K562 (cell line): ENCODE measurements around the gene NR2E1. TPM values are rescaled to one million over a fixed set of nuclear protein-coding genes. Genes with fewer than 3 reads are reported as not detected.
A peak's percentile ranks its signal among the peaks of the same experiment; 100 is the strongest.

Experiments
- ATAC-seq: fragments of 200-7000 bp; cut with Tn5 transposase; 3 replicates; pipeline ENCODE4 v1.9.1; 2020; ENCODE audit warnings: moderate library complexity
- BruUV-seq: library from RNA; stranded (reverse); fragments of 400-500 nt; replicated peaks from 2 replicates; lab custom pipeline; 2021; lab: Mats Ljungman, UMichigan
- CTCF ChIA-PET: fragments of 300-600 bp; formaldehyde crosslinking; extraction: SDS; loops from one replicate; lab custom pipeline; 2021; ENCODE audit warnings: low intra/inter-chr PET ratio; lab: Yijun Ruan, JAX
- POLR2A ChIA-PET: fragments of 300-600, 350-650 bp; sonication (Branson Sonifier 250); formaldehyde crosslinking; extraction: SDS; loops from one replicate; lab custom pipeline; 2021; ENCODE audit warnings: antibody characterized with exemption, inconsistent platforms; lab: Yijun Ruan, JAX
- DNase-seq, 4 experiments: peaks; one replicate each; pipeline versions ENCODE4 v3.0.0 to v3.0.0-alpha.2; 2011 to 2018; ENCODE audit warnings: low spot score in 3 of 4, mixed read lengths in 3 of 4; ENCODE audit errors: extremely low read depth in 1 of 4
- FAIRE-seq: peaks from 2 replicates; lab custom pipeline; 2011; peaks lifted over from hg19 to GRCh38; lab: Jason Lieb, UNC
- H2AFZ ChIP-seq: 2 replicates; pipeline ENCODE4 v1.6.0; 2011; ENCODE audit warnings: low read depth, low read length, control low read depth, inconsistent platforms
- H3K27ac ChIP-seq: fragments of 200-600 bp; 3 replicates; pipeline ENCODE4 v1.8.0; 2011; ENCODE audit warnings: low read depth, mild to moderate bottlenecking, control low read depth, inconsistent platforms, low read length, moderate library complexity, mixed read lengths; ENCODE audit errors: extremely low read depth
- H3K27me3 ChIP-seq, 2 experiments: fragments of 300-600 bp in 1 of 2; 2 replicates in 1 of 2; 3 replicates in 1 of 2; pipeline versions ENCODE4 v1.6.0 to v1.8.0; 2011; ENCODE audit warnings: inconsistent platforms in 2 of 2, low read length in 2 of 2, mild to moderate bottlenecking in 1 of 2, mixed read lengths in 1 of 2, moderate library complexity in 1 of 2; ENCODE audit not compliant: control insufficient read depth in 2 of 2, insufficient read depth in 2 of 2
- H3K36me3 ChIP-seq: fragments of 300-600 bp; 3 replicates; pipeline ENCODE4 v1.8.0; 2011; ENCODE audit warnings: mild to moderate bottlenecking, low read length, inconsistent platforms; ENCODE audit not compliant: control insufficient read depth, insufficient read depth
- H3K4me1 ChIP-seq, 2 experiments: fragments of 200-600 bp in 1 of 2; replicated peaks in 1 of 2; 2 replicates in 1 of 2; 3 replicates in 1 of 2; pipeline versions ENCODE4 v1.5.1 to v1.8.0; 2011; ENCODE audit warnings: inconsistent platforms in 2 of 2, low read length in 2 of 2, mild to moderate bottlenecking in 1 of 2, mixed read lengths in 1 of 2, moderate library complexity in 1 of 2; ENCODE audit not compliant: control insufficient read depth in 2 of 2, insufficient read depth in 2 of 2
- H3K4me2 ChIP-seq: 2 replicates; pipeline ENCODE4 v1.6.1; 2011; ENCODE audit warnings: low read length, control low read depth, inconsistent platforms, mixed read lengths; ENCODE audit not compliant: insufficient read depth
- H3K4me3 ChIP-seq: fragments of 200-600 bp; sonication (generic), shearing (Covaris generic); 2 replicates; pipeline ENCODE4 v1.5.1; 2016; ENCODE audit warnings: control low read depth, inconsistent platforms
- H3K79me2 ChIP-seq: fragments of 200-600 bp; 3 replicates; pipeline ENCODE4 v1.8.0; 2011; ENCODE audit warnings: low read length, inconsistent platforms; ENCODE audit not compliant: control insufficient read depth, insufficient read depth
- H3K9ac ChIP-seq, 2 experiments: 2 replicates each; pipeline versions ENCODE4 v1.6.0 to v1.6.1; 2011; ENCODE audit warnings: low read depth in 2 of 2, low read length in 2 of 2, control low read depth in 1 of 2, inconsistent platforms in 1 of 2, mild to moderate bottlenecking in 1 of 2, mixed read lengths in 1 of 2; ENCODE audit not compliant: insufficient read depth in 1 of 2
- H3K9me1 ChIP-seq: one replicate; pipeline ENCODE4 v1.6.0; 2011; ENCODE audit warnings: inconsistent platforms, mild to moderate bottlenecking, low read length, moderate library complexity; ENCODE audit not compliant: control insufficient read depth, insufficient read depth
- H3K9me3 ChIP-seq: replicated peaks from 2 replicates; pipeline ENCODE4 v1.5.1; 2011; ENCODE audit warnings: low read depth, low read length, inconsistent platforms; ENCODE audit not compliant: control insufficient read depth, insufficient read depth
- H4K20me1 ChIP-seq: replicated peaks from 2 replicates; pipeline ENCODE4 v1.6.1; 2011; ENCODE audit warnings: low read length, inconsistent platforms, mixed read lengths; ENCODE audit not compliant: control insufficient read depth, insufficient read depth
- CREBBP ChIP-seq: IDR thresholded peaks from one replicate; pipeline ENCODE4 v1.6.1; 2012; ENCODE audit warnings: low read depth, mild to moderate bottlenecking, control low read depth, inconsistent platforms, low read length
- HINFP ChIP-seq: fragments of 450-650 bp; conservative IDR thresholded peaks from 2 replicates; pipeline ENCODE4 v1.6.1; 2016; ENCODE audit warnings: missing genetic modification characterization, low read depth, mild to moderate bottlenecking, control low read depth, missing compliant biosample characterization
- HIVEP1 ChIP-seq: fragments of 250-450 bp; sonication (Bioruptor Pico); IDR thresholded peaks from 2 replicates; pipeline ENCODE4 v1.4.0; 2020; ENCODE audit warnings: mild to moderate bottlenecking
- HLTF ChIP-seq: fragments of 450-650 bp; IDR thresholded peaks from 2 replicates; pipeline ENCODE4 v1.6.1; 2016
- MTA1 ChIP-seq: fragments of 450-650 bp; IDR thresholded peaks from 2 replicates; pipeline ENCODE4 v1.6.1; 2017; ENCODE audit warnings: borderline replicate concordance
- SRSF7 ChIP-seq: fragments of 200-400 bp; formaldehyde crosslinking; optimal IDR thresholded peaks from 2 replicates; pipeline ENCODE3; 2017; ENCODE audit warnings: mild to moderate bottlenecking, low read depth, low read length
- TAF1 ChIP-seq: IDR thresholded peaks from 2 replicates; pipeline ENCODE4 v1.6.1; 2011; ENCODE audit warnings: mild to moderate bottlenecking, low read length, moderate library complexity; ENCODE audit not compliant: insufficient read depth, control insufficient read depth, severe bottlenecking; ENCODE audit errors: extremely low read depth
- TAL1 ChIP-seq: fragments of 450-650 bp; IDR thresholded peaks from 2 replicates; pipeline ENCODE4 v1.6.1; 2016; ENCODE audit warnings: mild to moderate bottlenecking
- ZNF449 ChIP-seq: fragments of 250-450 bp; sonication (Bioruptor Pico); IDR thresholded peaks from 2 replicates; pipeline ENCODE4 v1.8.0; 2022; ENCODE audit warnings: moderate library complexity, mild to moderate bottlenecking, inconsistent platforms
- ZNF639 ChIP-seq, 2 experiments: fragments of 200-800 bp in 1 of 2; sonication (Bioruptor generic) in 1 of 2; sonication (generic) in 1 of 2; formaldehyde crosslinking in 1 of 2; IDR thresholded peaks in 1 of 2; conservative IDR thresholded peaks in 1 of 2; 2 replicates each; pipeline versions ENCODE4 v1.5.0 to v1.6.1; 2016 to 2020; ENCODE audit warnings: missing compliant biosample characterization in 1 of 2, missing genetic modification characterization in 1 of 2, missing genetic modification reagents in 1 of 2
- WGBS: fragments of 100-300 bp; shearing (Covaris generic); methylation state at CpG from one replicate; pipeline ENCODE4 v1.1.6; 2016; ENCODE audit warnings: low coverage, mixed read lengths; ENCODE audit not compliant: insufficient coverage; ENCODE audit errors: missing lambda C conversion rate; 5-methylcytosine and 5-hydroxymethylcytosine counted together
- in situ Hi-C: fragments of 300-500 bp; cut with MboI; formaldehyde crosslinking; loops from 4 replicates; pipeline ENCODE4 v1.15.0; 2018; ENCODE audit warnings: inconsistent platforms, mixed read lengths
- intact Hi-C: fragments of 100-400 bp; cut with micrococcal nuclease; formaldehyde crosslinking; loops from 2 replicates; pipeline ENCODE4 v1.14.2; 2022
- polyA plus RNA-seq, 8 experiments: library from polyadenylated mRNA; depleted of rRNA in 4 of 8; stranded (reverse) in 5 of 8; unstranded in 3 of 8; fragments of >200 nt; fragmentation: Nextera tagmentation in 2 of 8; fragmentation: Illumina TruSeq in 1 of 8; extraction: Ambion mirVana in 2 of 8; extraction: Trizol in 1 of 8; gene quantifications; 2 replicates each; pipeline versions ENCODE4 v1.2.1 to v1.2.3, GENCODE V29; 2011 to 2014; ENCODE audit warnings: inconsistent platforms in 1 of 8, missing spikeins in 1 of 8
- total RNA-seq, 7 experiments: library from RNA; depleted of rRNA in 6 of 7; stranded (reverse); fragments of >200 nt in 6 of 7; fragmentation: Illumina TruSeq in 2 of 7; extraction: Trizol in 2 of 7; gene quantifications; 2 replicates each; pipeline versions ENCODE4 v1.2.1 to v1.2.3, GENCODE V29; 2011 to 2021; ENCODE audit warnings: low replicate concordance in 1 of 7

The NR2E1 gene
- total and polyA plus RNA-seq, 9 of the 15 experiments (the other 6 are each of a cell fraction or from before 2014, with no cell fraction given), result not detected

GRCh38 chr6:108195209-108195608, 29.4 kb downstream of the NR2E1 start (continued):
- no peak for TF ChIP-seq CREBBP

GRCh38 chr6:108198761-108199498, 33.1 kb downstream of the NR2E1 start:
- no peak for FAIRE-seq
- WGBS, result 47% methylated on average over 18 of the region's 19 CpGs
- no peak overlapping the region for H3K4me2 ChIP-seq
- no peak for TF ChIP-seq ZNF449 (CRISPR knock-in tag)
- TF ChIP-seq HINFP (tag), result no peak
- no peak for TF ChIP-seq MTA1
- no peak for TF ChIP-seq TAF1
- no peak for TF ChIP-seq SRSF7
- no peak for TF ChIP-seq ZNF639 (CRISPR knock-in tag; conservative IDR thresholded peaks at IDR 0.05 in 1 of 2, IDR thresholded peaks at IDR 0.05 in 1 of 2)
- TF ChIP-seq HIVEP1 (CRISPR knock-in tag), result no peak
- no peak for TF ChIP-seq HLTF
- TF ChIP-seq TAL1, result no peak

More at GRCh38 chr6:108198761-108199498, 33.1 kb downstream of the NR2E1 start:
- Histone ChIP-seq H3K27ac (no peak overlapping the region), H3K36me3 (no peaks in the 10 kb centered on the region), H3K79me2 (no peaks in the 10 kb centered on the region), H2AFZ (no peak overlapping the region), H3K9me1 (no peaks in the 10 kb centered on the region), H3K4me1 (peaks cover 2 to 9% of the 10 kb centered on the region in 2 experiments; a peak in 3 of 5 replicates), H4K20me1 (0 out of 2 replicates have a peak, but pooled peaks cover 3% of the 10 kb centered on the region), H3K9ac (peak overlapping the region in 1 of 2 experiments; percentile 26; a peak in 2 of 4 replicates), H3K4me3 (no peak overlapping the region), H3K9me3 (no peaks in the 10 kb centered on the region), H3K27me3 (peaks cover 4 to 7% of the 10 kb centered on the region in 2 experiments; a peak in 3 of 5 replicates)
- CTCF ChIA-PET, result no interaction called here
- POLR2A ChIA-PET, result interaction anchor here (0.6 to 2.4 kb wide), 3 partner anchors 8 to 151 kb away, joined by 3 to 7 read pairs (median 4); no protein-coding TSS in a partner anchor
- intact Hi-C loops, result no loop called here
- DNase-seq, result no peak
- BruUV-seq, result no TSS peak
- ATAC-seq, result no peak; the same call in 2 of the 3 replicates
- in situ Hi-C loops, result no loop called here
